PC-9 (cell line): Measurements from ENCODE around the gene HOXA4. TPM values are rescaled to one million over a fixed set of nuclear protein-coding genes. Genes with fewer than 3 reads are reported as not detected.

Experiments
- BruUV-seq: library from RNA; stranded (reverse); fragments of 400-500 nt; replicated peaks from 2 replicates; lab custom pipeline; 2021; lab: Mats Ljungman, UMichigan
- CTCF ChIA-PET: fragments of 300-600 bp; sonication (Branson Sonifier 250); formaldehyde crosslinking; loops from one replicate; lab custom pipeline; 2022; ENCODE audit warnings: antibody characterized with exemption; lab: Charles Lee
- POLR2A ChIA-PET: fragments of 300-600 bp; sonication (Branson Sonifier 250); formaldehyde crosslinking; loops from one replicate; lab custom pipeline; 2022; ENCODE audit warnings: antibody characterized with exemption; ENCODE audit not compliant: unreplicated experiment; lab: Charles Lee
- DNase-seq, 2 experiments: peaks; one replicate each; pipeline versions ENCODE4 v3.0.0 to v3.0.0-alpha.2; 2015 to 2022; ENCODE audit warnings: mixed read lengths in 1 of 2
- H2AFZ ChIP-seq: fragments of 200-600 bp; sonication (generic); 2 replicates; pipeline ENCODE4 v1.8.1; 2017; ENCODE audit warnings: antibody characterized with exemption
- H3F3A ChIP-seq: fragments of 200-600 bp; sonication (generic); 2 replicates; pipeline ENCODE4 v1.8.1; 2017; ENCODE audit warnings: antibody characterized with exemption, mild to moderate bottlenecking, low read depth; ENCODE audit not compliant: insufficient read depth
- H3K27ac ChIP-seq: fragments of 200-600 bp; sonication (generic); 2 replicates; pipeline ENCODE4 v1.6.1; 2016; ENCODE audit warnings: mixed run types
- H3K27me3 ChIP-seq: fragments of 200-600 bp; sonication (generic); 2 replicates; pipeline ENCODE4 v1.6.1; 2016; ENCODE audit warnings: low read depth, mixed run types; ENCODE audit not compliant: insufficient read depth
- H3K36me3 ChIP-seq: fragments of 200-600 bp; sonication (generic); 2 replicates; pipeline ENCODE4 v1.6.1; 2016; ENCODE audit warnings: low read depth, mixed run types
- H3K4me1 ChIP-seq: fragments of 200-600 bp; sonication (generic); replicated peaks from 2 replicates; pipeline ENCODE4 v1.6.1; 2016; ENCODE audit warnings: mixed run types; ENCODE audit not compliant: insufficient read depth
- H3K4me2 ChIP-seq: fragments of 200-600 bp; sonication (generic); 2 replicates; pipeline ENCODE4 v1.6.1; 2017; ENCODE audit warnings: mixed run types
- H3K4me3 ChIP-seq: fragments of 200-600 bp; sonication (generic); 2 replicates; pipeline ENCODE4 v1.6.1; 2016; ENCODE audit warnings: mixed run types
- H3K79me2 ChIP-seq: fragments of 200-600 bp; sonication (generic); 2 replicates; pipeline ENCODE4 v1.6.1; 2017; ENCODE audit warnings: low read depth, mixed run types
- H3K9me2 ChIP-seq: fragments of 200-600 bp; sonication (generic); 2 replicates; pipeline ENCODE4 v1.8.1; 2017; ENCODE audit warnings: mild to moderate bottlenecking; ENCODE audit not compliant: insufficient read depth
- H3K9me3 ChIP-seq: fragments of 200-600 bp; sonication (generic); 2 replicates; pipeline ENCODE4 v1.8.1; 2016; ENCODE audit warnings: low read depth; ENCODE audit not compliant: insufficient read depth
- H4K20me1 ChIP-seq: fragments of 200-600 bp; sonication (generic); 2 replicates; pipeline ENCODE4 v1.8.1; 2017; ENCODE audit not compliant: insufficient read depth
- CTCF ChIP-seq: fragments of 200-600 bp; sonication (generic); conservative IDR thresholded peaks from 2 replicates; pipeline ENCODE4 v1.6.1; 2017; ENCODE audit warnings: mixed run types, antibody characterized with exemption, mild to moderate bottlenecking, moderate library complexity
- EZH2 ChIP-seq: fragments of 200-600 bp; sonication (generic); IDR thresholded peaks from 2 replicates; pipeline ENCODE4 v1.8.0; 2017; ENCODE audit warnings: antibody characterized with exemption, low read depth
- intact Hi-C: fragments of 100-400 bp; cut with micrococcal nuclease; formaldehyde crosslinking; loops from one replicate; pipeline ENCODE4 v1.10.0; 2022; ENCODE audit not compliant: unreplicated experiment
- total RNA-seq: library from RNA; stranded (reverse); gene quantifications from 2 replicates; pipeline ENCODE4 v1.2.3, GENCODE V29; 2021

Gene HOXA4
- total RNA-seq, 1 experiment from 2014 or later, result not detected

DNA sequence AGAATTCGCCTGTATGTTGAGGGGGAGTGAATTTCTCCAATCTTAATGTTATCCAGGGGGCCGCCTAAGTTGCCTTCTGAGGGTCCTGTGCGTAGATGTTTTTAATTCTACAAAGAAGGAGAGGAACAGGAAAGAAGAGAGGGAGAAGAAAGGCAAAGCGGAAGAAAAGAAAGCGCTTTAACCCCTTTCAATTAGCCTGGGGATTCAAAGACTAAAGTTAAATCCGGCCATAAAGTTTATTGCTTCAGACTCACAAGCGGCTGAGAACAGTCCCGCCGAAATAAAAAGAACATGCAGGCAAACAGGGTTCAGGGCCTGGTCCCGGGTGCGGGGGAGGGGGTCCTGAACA, 8.4 kb upstream of the HOXA4 start:
- Histone ChIP-seq H3K36me3 (no peaks in the 10 kb centered on the region), H4K20me1 (no peaks in the 10 kb centered on the region), H3K9me2 (no peaks in the 10 kb centered on the region), H3K9me3 (no peaks in the 10 kb centered on the region), H3K27me3 (no peaks in the 10 kb centered on the region), H2AFZ (no peak overlapping the region), H3K79me2 (no peaks in the 10 kb centered on the region), H3K4me3 (no peak overlapping the region), H3K27ac (no peak overlapping the region), H3K4me2 (no peak overlapping the region), H3K4me1 (peaks cover 35% of the 10 kb centered on the region), H3F3A (peaks cover 23% of the 10 kb centered on the region)
- DNase-seq, result no peak
- ChIA-PET CTCF (no interaction called here), POLR2A (no interaction called here)
- TF ChIP-seq CTCF (no peak), EZH2 (no peak)
- intact Hi-C loops, result no loop called here
- BruUV-seq, result no TSS peak

DNA sequence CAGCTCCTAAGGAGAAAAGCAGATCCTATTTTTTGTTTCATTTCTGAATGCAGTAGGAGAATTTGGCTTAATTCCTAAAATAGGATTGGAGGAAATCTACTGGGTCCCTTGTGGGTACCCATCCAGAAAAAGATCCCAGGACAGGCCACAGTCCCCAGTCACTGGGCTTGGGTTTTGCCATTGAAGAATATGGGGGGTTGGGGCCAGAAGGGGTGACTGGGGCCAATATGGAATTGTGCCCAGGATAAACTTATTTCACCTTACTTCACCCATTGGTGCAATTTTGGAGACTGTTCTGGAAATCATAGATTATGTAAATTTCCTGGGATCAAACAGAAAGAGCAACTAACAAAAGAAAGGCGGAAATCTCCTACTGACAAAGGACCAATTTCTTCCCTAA, 7.9 kb upstream of the HOXA4 start:
- Histone ChIP-seq H3K4me2 (no peak overlapping the region), H4K20me1 (no peaks in the 10 kb centered on the region), H3K9me3 (no peaks in the 10 kb centered on the region), H3K79me2 (no peaks in the 10 kb centered on the region), H3F3A (peaks cover 28% of the 10 kb centered on the region), H2AFZ (no peak overlapping the region), H3K36me3 (no peaks in the 10 kb centered on the region), H3K4me1 (peaks cover 39% of the 10 kb centered on the region), H3K4me3 (no peak overlapping the region), H3K27ac (no peak overlapping the region), H3K9me2 (no peaks in the 10 kb centered on the region), H3K27me3 (no peaks in the 10 kb centered on the region)
- BruUV-seq, result no TSS peak
- intact Hi-C loops, result no loop called here
- ChIA-PET POLR2A (no interaction called here), CTCF (no interaction called here)
- TF ChIP-seq CTCF (no peak), EZH2 (no peak)
- DNase-seq, result no peak

DNA sequence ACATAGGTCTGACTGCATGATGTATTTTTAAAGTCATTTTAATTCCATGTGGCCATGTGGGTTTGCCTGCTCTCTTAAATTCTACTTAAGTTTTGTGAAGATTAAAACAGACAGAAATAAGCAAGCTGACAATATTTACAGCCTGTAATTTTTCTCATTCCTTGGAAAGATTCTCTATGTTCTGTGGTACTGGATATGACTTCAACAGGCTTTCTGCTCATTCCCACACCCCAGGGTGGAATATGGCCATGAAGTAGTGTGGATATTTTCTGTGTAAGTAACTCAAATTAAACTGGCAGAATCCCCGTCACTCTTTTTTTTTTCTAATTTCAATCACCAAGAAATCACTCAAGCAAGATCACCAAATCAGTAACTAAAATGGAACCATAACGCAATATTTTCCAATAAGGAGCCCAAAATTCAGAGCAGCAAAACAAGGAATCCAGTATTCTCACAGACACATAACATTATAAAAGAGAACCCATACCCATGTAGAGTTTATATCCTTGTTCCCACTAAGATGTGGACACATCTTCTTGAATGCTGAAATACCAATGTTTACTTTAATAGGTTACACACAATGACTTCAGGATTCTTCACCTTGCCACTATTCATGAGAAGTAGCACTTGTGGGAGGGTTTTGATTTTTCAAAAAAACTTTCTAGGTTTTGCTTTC, 7.2 kb upstream of the HOXA4 start:
- no peaks in the 10 kb centered on the region for H3K36me3 ChIP-seq
- no peak for DNase-seq
- no peak overlapping the region for H3K27ac ChIP-seq
- H3K4me1 ChIP-seq, result peaks cover 42% of the 10 kb centered on the region
- CTCF ChIA-PET, result interaction anchor here (0.7 kb wide), 1 partner anchor 288 kb away, joined by 4 read pairs; no protein-coding TSS in a partner anchor
- intact Hi-C loops, result no loop called here
- no peaks in the 10 kb centered on the region for H3K9me3 ChIP-seq
- no peaks in the 10 kb centered on the region for H3K9me2 ChIP-seq
- no peaks in the 10 kb centered on the region for H3K79me2 ChIP-seq
- no peaks in the 10 kb centered on the region for H3K27me3 ChIP-seq
- no peak overlapping the region for H3K4me3 ChIP-seq
- TF ChIP-seq EZH2, result no peak
- no peak for TF ChIP-seq CTCF
- POLR2A ChIA-PET, result no interaction called here
- no peak overlapping the region for H3K4me2 ChIP-seq
- no TSS peak for BruUV-seq
- peaks cover 28% of the 10 kb centered on the region for H3F3A ChIP-seq
- no peaks in the 10 kb centered on the region for H4K20me1 ChIP-seq
- no peak overlapping the region for H2AFZ ChIP-seq
